ENCODE results near the gene CLDN11.

CLDN11 gene

GRCh38 chr3:170429050-170429449, 10.4 kb downstream of the CLDN11 start:
- H3K36me3 Mint-ChIP-seq (ENCODE audit: low read depth) = peaks cover 11% of the 10 kb centered on the region
- no peaks in the 10 kb centered on the region for H3K9me3 Mint-ChIP-seq
- no peak for TF ChIP-seq CTCF (IDR thresholded peaks at IDR 0.05)
- H3K27ac Mint-ChIP-seq = peak overlapping the region; percentile 58
- no peaks in the 10 kb centered on the region for H3K27me3 Mint-ChIP-seq (ENCODE audit: low read depth, poor library complexity)
- DNase-seq = no peak
- H3K4me1 Mint-ChIP-seq = peaks cover 56% of the 10 kb centered on the region
- no peak overlapping the region for H3K4me3 Mint-ChIP-seq

- peaks cover 23% of the 10 kb centered on the region for H3K36me3 Mint-ChIP-seq (ENCODE audit: low read depth)
- no peak for DNase-seq
- TF ChIP-seq CTCF (IDR thresholded peaks at IDR 0.05) = peak; percentile 11
- H3K4me1 Mint-ChIP-seq = peaks cover 38% of the 10 kb centered on the region
- H3K9me3 Mint-ChIP-seq = no peaks in the 10 kb centered on the region
- H3K27me3 Mint-ChIP-seq (ENCODE audit: low read depth, poor library complexity) = no peaks in the 10 kb centered on the region
- no peak overlapping the region for H3K27ac Mint-ChIP-seq
- no peak overlapping the region for H3K4me3 Mint-ChIP-seq
These were observed 12.4 kb downstream of the CLDN11 start for GRCh38 chr3:170431054-170431453.

GRCh38 chr3:170432416-170432815, 13.7 kb downstream of the CLDN11 start:
- Mint-ChIP-seq H3K36me3 (ENCODE audit: low read depth) (peaks cover 23% of the 10 kb centered on the region), H3K27me3 (ENCODE audit: low read depth, poor library complexity) (no peaks in the 10 kb centered on the region), H3K4me1 (peaks cover 31% of the 10 kb centered on the region), H3K4me3 (no peak overlapping the region), H3K27ac (no peak overlapping the region), H3K9me3 (no peaks in the 10 kb centered on the region)
- TF ChIP-seq CTCF (IDR thresholded peaks at IDR 0.05) = no peak
- DNase-seq = no peak

GRCh38 chr3:170436697-170437096, 18.0 kb downstream of the CLDN11 start:
- Mint-ChIP-seq H3K27ac (no peak overlapping the region), H3K4me1 (no peaks in the 10 kb centered on the region), H3K9me3 (no peaks in the 10 kb centered on the region), H3K4me3 (no peak overlapping the region), H3K36me3 (ENCODE audit: low read depth) (peaks cover 15% of the 10 kb centered on the region), H3K27me3 (ENCODE audit: low read depth, poor library complexity) (peaks cover 7% of the 10 kb centered on the region)
- TF ChIP-seq CTCF (IDR thresholded peaks at IDR 0.05) = no peak
- DNase-seq = no peak

- TF ChIP-seq CTCF (IDR thresholded peaks at IDR 0.05) = no peak
- no peak overlapping the region for H3K4me3 Mint-ChIP-seq
- DNase-seq = no peak
- peak overlapping the region; percentile 65 for H3K27ac Mint-ChIP-seq
- H3K4me1 Mint-ChIP-seq = no peaks in the 10 kb centered on the region
- peaks cover 15% of the 10 kb centered on the region for H3K36me3 Mint-ChIP-seq (ENCODE audit: low read depth)
- H3K27me3 Mint-ChIP-seq (ENCODE audit: low read depth, poor library complexity) = peaks cover 7% of the 10 kb centered on the region
- H3K9me3 Mint-ChIP-seq = no peaks in the 10 kb centered on the region
These were observed 18.5 kb downstream of the CLDN11 start for GRCh38 chr3:170437176-170437575.

GRCh38 chr3:170437696-170438407, 19.2 kb downstream of the CLDN11 start:
- H3K36me3 Mint-ChIP-seq (ENCODE audit: low read depth) = peaks cover 15% of the 10 kb centered on the region
- H3K27me3 Mint-ChIP-seq (ENCODE audit: low read depth, poor library complexity) = peaks cover 7% of the 10 kb centered on the region
- TF ChIP-seq CTCF (IDR thresholded peaks at IDR 0.05) = no peak
- no peaks in the 10 kb centered on the region for H3K9me3 Mint-ChIP-seq
- no peak overlapping the region for H3K4me3 Mint-ChIP-seq
- no peak for DNase-seq
- H3K4me1 Mint-ChIP-seq = no peaks in the 10 kb centered on the region
- H3K27ac Mint-ChIP-seq = no peak overlapping the region
